HG02981 (cell line): ENCODE data around the gene OR8B12.
"Not testable (repeated sequence)": the region's sequence is repeated elsewhere in the genome, so short reads cannot be mapped to it uniquely, and the experiment has no call there.

Experiments
- ATAC-seq: cut with Tn5 transposase; IDR thresholded peaks from one replicate; pipeline ENCODE4 v1.9.1; 2021; ENCODE audit warnings: mild to moderate bottlenecking, moderate library complexity; ENCODE audit not compliant: unreplicated experiment

Gene OR8B12

GRCh38 chr11:124533626-124534025, 9.8 kb downstream of the OR8B12 start:
- ATAC-seq = no peak

GRCh38 chr11:124520550-124520854, 23.0 kb downstream of the OR8B12 start:
- ATAC-seq = no peak

- ATAC-seq = no peak
These were observed 23.5 kb downstream of the OR8B12 start for GRCh38 chr11:124519850-124520549.

GRCh38 chr11:124518989-124519451, 24.4 kb downstream of the OR8B12 start:
- ATAC-seq = no peak

- ATAC-seq = no peak
These were observed 26.1 kb downstream of the OR8B12 start for GRCh38 chr11:124517314-124517713.

- ATAC-seq = not testable (repeated sequence)
These were observed 28.8 kb downstream of the OR8B12 start for GRCh38 chr11:124514675-124515074.

GRCh38 chr11:124514131-124514530, 29.3 kb downstream of the OR8B12 start:
- ATAC-seq = no peak

GRCh38 chr11:124511745-124512144, 31.7 kb downstream of the OR8B12 start:
- ATAC-seq = no peak

GRCh38 chr11:124510279-124510678, 33.2 kb downstream of the OR8B12 start:
- no peak for ATAC-seq

- ATAC-seq = no peak
These were observed 43.7 kb downstream of the OR8B12 start for GRCh38 chr11:124499711-124500110.

GRCh38 chr11:124493016-124493655, 50.3 kb downstream of the OR8B12 start:
- ATAC-seq = no peak
